ENCODE measurements around the gene EMP1.

DNA sequence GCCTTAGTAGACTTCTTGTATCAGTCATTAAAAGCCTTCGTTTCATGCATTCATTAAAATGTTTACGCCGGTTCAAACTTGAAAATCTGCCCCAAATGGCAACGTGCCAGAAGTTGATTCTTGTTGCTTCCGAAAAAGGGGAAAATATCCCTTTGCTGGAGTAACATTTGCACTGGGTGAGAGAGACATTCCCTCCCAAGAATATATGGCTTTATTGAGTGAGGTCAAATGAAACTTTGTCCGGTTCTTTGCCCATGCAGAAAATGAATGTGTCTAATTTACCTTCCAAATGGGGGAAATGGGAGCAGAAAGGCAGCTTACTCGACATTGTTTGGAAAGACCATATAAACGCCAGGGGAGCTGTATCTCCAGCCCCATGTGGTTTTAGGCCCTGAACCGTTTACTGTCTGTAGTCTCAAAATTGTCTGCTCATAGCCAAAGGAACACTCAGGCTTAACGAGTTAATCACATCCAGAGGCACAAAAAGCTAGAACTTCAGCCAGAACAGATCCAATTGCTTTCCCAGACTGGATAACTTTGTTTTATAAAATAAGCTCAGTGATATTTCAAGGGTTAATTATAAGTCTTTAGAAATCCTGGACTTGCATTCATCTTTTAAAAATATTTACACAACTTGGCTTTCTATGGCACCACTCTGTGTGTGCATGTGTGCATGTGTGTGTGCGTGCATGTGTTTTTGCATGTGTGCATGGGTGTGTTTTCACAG is 2.9 kb upstream of the EMP1 start:
- TF ChIP-seq, protein P1, sequence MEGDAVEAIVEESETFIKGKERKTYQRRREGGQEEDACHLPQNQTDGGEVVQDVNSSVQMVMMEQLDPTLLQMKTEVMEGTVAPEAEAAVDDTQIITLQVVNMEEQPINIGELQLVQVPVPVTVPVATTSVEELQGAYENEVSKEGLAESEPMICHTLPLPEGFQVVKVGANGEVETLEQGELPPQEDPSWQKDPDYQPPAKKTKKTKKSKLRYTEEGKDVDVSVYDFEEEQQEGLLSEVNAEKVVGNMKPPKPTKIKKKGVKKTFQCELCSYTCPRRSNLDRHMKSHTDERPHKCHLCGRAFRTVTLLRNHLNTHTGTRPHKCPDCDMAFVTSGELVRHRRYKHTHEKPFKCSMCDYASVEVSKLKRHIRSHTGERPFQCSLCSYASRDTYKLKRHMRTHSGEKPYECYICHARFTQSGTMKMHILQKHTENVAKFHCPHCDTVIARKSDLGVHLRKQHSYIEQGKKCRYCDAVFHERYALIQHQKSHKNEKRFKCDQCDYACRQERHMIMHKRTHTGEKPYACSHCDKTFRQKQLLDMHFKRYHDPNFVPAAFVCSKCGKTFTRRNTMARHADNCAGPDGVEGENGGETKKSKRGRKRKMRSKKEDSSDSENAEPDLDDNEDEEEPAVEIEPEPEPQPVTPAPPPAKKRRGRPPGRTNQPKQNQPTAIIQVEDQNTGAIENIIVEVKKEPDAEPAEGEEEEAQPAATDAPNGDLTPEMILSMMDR (IDR thresholded peaks at IDR 0.05; ENCODE audit: extremely low read depth in 1 of 2, insufficient read depth in 1 of 2, low read depth in 1 of 2, low read length in 2 of 2): no peak
- TF ChIP-seq POLR2AphosphoS5 (IDR thresholded peaks at IDR 0.05; ENCODE audit: insufficient read depth, low read depth, low read length): no peak
- no peak for TF ChIP-seq POLR2A (IDR thresholded peaks at IDR 0.05; ENCODE audit: low read depth, low read length)
- TF ChIP-seq MYC (IDR thresholded peaks at IDR 0.05; ENCODE audit: low read depth, low read length): no peak
- TF ChIP-seq EZH2 (IDR thresholded peaks at IDR 0.05; ENCODE audit: borderline replicate concordance, low read depth, low read length, severe bottlenecking): no peak
- no peak for TF ChIP-seq MAX (IDR thresholded peaks at IDR 0.05; ENCODE audit: insufficient read depth, insufficient read length)

All from endothelial cell of umbilical vein (primary cell).